Smooth muscle cell of the pulmonary artery (primary cell): Measurements from ENCODE around the gene NAV1. TPM values are rescaled to one million over a fixed set of nuclear protein-coding genes. Genes with fewer than 3 reads are reported as not detected.

Experiments used
- total RNA-seq: library from RNA; depleted of rRNA; stranded (reverse); fragments of >200 nt; gene quantifications from 2 replicates; pipeline ENCODE4 v1.2.3, GENCODE V29; 2014

NAV1 gene, protein sequence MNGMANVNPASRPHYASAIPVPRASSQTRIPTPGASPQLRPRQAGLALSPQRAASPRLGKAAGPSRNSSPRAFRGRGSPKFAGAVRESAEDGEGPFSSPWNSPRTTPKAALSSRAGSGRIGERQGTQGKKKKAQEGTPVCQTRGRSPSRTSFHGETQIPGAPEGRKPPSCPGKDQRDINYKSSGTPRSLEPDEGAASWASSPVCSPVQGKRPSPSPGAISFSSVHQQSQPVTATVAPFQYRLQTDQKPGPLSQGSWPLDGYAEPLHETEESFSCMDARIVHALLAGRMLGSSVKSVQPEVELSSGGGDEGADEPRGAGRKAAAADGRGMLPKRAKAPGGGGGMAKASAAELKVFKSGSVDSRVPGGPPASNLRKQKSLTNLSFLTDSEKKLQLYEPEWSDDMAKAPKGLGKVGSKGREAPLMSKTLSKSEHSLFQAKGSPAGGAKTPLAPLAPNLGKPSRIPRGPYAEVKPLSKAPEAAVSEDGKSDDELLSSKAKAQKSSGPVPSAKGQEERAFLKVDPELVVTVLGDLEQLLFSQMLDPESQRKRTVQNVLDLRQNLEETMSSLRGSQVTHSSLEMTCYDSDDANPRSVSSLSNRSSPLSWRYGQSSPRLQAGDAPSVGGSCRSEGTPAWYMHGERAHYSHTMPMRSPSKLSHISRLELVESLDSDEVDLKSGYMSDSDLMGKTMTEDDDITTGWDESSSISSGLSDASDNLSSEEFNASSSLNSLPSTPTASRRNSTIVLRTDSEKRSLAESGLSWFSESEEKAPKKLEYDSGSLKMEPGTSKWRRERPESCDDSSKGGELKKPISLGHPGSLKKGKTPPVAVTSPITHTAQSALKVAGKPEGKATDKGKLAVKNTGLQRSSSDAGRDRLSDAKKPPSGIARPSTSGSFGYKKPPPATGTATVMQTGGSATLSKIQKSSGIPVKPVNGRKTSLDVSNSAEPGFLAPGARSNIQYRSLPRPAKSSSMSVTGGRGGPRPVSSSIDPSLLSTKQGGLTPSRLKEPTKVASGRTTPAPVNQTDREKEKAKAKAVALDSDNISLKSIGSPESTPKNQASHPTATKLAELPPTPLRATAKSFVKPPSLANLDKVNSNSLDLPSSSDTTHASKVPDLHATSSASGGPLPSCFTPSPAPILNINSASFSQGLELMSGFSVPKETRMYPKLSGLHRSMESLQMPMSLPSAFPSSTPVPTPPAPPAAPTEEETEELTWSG (N-terminal part only)
- total RNA-seq, result 89.2 and 115 TPM in 2 replicates

DNA sequence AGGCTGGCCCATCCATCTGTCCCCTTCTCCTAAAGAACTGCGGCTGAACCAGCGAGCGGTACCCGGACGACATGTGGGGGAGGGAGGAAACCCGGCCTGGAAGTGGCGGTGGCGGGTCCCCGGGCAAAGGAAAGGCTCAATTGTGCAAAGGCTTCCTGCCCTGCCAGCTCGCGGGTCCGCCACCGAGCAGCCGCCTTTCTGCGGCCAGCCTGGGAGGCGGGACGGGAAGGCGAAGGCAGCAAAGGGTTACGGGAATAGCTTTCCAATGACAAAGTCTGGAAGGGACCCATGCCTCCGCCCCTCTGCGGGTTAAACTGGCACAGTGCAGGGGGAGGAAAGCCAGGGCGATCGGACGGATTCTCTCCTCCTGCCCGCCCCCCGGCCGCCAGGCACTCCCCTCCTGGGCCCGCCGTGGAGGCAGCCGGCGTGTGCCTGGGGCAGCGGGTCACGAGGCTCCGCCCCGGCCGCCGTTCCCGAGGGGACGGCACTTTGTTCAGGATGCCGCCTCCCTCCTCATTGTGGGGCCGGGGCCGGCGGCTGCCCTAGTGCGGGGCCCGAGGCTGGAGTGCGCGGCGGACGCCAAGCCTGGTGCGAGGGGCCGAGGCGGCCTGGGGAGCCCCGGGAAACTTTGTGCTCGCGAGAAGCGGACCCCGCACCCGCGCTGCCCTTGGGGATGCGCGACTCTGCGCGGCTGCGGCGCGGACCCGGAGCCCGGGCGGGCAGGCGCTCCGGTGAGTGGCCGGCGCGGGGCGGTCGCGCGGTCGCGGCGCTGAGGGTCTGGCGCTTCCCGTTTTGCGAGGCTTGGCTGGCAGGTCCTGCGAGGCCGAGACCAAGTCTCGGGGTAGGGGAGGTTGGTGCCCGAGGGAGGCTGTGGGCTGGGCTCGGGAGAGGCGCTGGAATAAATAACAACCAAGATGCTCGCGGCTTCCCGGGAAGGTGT lies at the start of gene NAV1:
NAV1 (plus strand) TSS at position 516 of the 940 bp plus-strand sequence. CDS start 83,758 bp downstream, outside the sequence.

DNA sequence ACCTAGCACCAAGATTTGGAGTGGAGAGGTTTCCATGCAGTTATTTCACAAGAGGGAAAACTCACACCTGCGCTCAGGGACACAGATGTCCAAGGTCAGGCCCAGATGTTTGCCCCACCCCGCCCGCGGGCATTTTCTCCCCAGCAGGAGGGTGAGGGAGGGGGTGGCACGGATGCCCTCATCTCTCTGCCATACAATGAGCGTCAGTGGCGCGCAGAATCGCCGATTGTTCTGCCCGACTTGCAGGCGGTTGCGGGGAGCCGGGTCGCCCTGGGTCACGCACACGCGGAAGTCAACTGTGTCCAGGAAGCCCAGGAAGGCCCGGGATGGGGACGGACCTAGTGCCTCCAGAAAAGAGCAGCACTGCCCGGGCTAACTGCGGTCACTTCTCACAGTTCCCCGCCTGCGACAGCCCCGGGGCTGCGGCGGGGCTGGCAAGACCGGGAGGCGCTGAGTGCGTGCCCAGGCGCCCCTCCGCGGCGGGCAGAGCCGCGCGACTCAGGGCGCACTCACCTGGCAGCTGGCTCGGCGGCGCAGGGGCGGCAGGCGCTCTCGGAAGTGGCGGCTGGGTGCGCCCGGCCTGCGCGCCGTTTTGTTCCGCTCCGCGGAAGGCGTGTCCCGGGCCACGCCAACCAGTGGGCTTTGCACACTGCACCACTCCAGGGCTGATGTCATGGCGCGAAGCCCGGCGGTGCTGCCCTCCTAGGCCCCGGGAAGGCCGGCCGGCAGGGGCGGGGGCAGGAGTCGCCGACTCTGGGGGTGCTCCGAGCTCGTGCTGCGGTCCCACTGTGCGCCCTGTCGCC lies 32.2 kb upstream of the NAV1 start, which contains the start of gene CSRP1:
CSRP1 (minus strand) TSS at position 567 of the 803 bp plus-strand sequence. CDS start 10,820 bp downstream, outside the sequence.

Other genes starting within 250 kb of the NAV1 start
- gene TNNT2, start 161.4 kb upstream of the NAV1 start, total RNA-seq, result under 0.01 TPM in 1 of 2 replicates, not detected in the other
- gene LAD1, start 139.8 kb upstream of the NAV1 start, total RNA-seq, result 0.07 TPM in 1 of 2 replicates, not detected in the other
- 0.03 TPM in 1 of 2 replicates, not detected in the other for gene TNNI1, start 117.4 kb upstream of the NAV1 start, total RNA-seq
- 94.6 and 176 TPM in 2 replicates for gene PHLDA3, start 69.9 kb upstream of the NAV1 start, total RNA-seq
- gene CSRP1, start 32.0 kb upstream of the NAV1 start, total RNA-seq, result 424 and 452 TPM in 2 replicates